HL-60 (cell line): Measurements from ENCODE around the gene GNL3L.

ENCODE experiments used
- DNase-seq, 2 experiments: peaks; one replicate each; pipeline ENCODE4 v3.0.0-alpha.2; 2010 to 2020; ENCODE audit warnings: low read depth in 1 of 2, low spot score in 1 of 2
- H3K27ac ChIP-seq: fragments of 250-450 bp; sonication (Bioruptor Pico); replicated peaks from 2 replicates; pipeline ENCODE4 v1.5.1; 2020; ENCODE audit warnings: mild to moderate bottlenecking, moderate library complexity
- H3K27me3 ChIP-seq: fragments of 250-450 bp; sonication (Bioruptor Pico); 2 replicates; pipeline ENCODE4 v1.5.1; 2021; ENCODE audit warnings: mild to moderate bottlenecking, moderate library complexity; ENCODE audit not compliant: insufficient read depth, poor library complexity, severe bottlenecking
- H3K4me3 ChIP-seq: replicated peaks from 2 replicates; pipeline ENCODE4 v1.5.1; 2011; ENCODE audit warnings: mild to moderate bottlenecking, control low read depth, low read length; ENCODE audit not compliant: insufficient read depth
- GABPA ChIP-seq: IDR thresholded peaks from 2 replicates; pipeline ENCODE4 v1.6.1; 2012; ENCODE audit warnings: low read depth
- REST ChIP-seq: IDR thresholded peaks from 2 replicates; pipeline ENCODE4 v1.6.1; 2012; ENCODE audit warnings: low read depth; ENCODE audit not compliant: insufficient replicate concordance
- TF ChIP-seq, protein P1 (sequence below): IDR thresholded peaks from one replicate; pipeline ENCODE4 v1.5.1; 2011; ENCODE audit warnings: low read length, control low read depth, inconsistent platforms; ENCODE audit not compliant: insufficient read depth

The GNL3L gene

GRCh38 chrX:54602563-54602962 is 72.5 kb downstream of the GNL3L start:
- H3K4me3 ChIP-seq: no peak overlapping the region
- DNase-seq: no peak
- TF ChIP-seq GABPA (no peak), REST (no peak)
- TF ChIP-seq, protein P1, sequence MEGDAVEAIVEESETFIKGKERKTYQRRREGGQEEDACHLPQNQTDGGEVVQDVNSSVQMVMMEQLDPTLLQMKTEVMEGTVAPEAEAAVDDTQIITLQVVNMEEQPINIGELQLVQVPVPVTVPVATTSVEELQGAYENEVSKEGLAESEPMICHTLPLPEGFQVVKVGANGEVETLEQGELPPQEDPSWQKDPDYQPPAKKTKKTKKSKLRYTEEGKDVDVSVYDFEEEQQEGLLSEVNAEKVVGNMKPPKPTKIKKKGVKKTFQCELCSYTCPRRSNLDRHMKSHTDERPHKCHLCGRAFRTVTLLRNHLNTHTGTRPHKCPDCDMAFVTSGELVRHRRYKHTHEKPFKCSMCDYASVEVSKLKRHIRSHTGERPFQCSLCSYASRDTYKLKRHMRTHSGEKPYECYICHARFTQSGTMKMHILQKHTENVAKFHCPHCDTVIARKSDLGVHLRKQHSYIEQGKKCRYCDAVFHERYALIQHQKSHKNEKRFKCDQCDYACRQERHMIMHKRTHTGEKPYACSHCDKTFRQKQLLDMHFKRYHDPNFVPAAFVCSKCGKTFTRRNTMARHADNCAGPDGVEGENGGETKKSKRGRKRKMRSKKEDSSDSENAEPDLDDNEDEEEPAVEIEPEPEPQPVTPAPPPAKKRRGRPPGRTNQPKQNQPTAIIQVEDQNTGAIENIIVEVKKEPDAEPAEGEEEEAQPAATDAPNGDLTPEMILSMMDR: no peak
- no peaks in the 10 kb centered on the region for H3K27me3 ChIP-seq
- H3K27ac ChIP-seq: no peak overlapping the region
